ENCODE data around the gene NXNL2. TPM values are rescaled to one million over a fixed set of nuclear protein-coding genes. Genes with fewer than 3 reads are reported as not detected.
A peak's percentile ranks its signal among the peaks of the same experiment; 100 is the strongest.

The NXNL2 gene
- total and polyA plus RNA-seq, 2 experiments from 2014 or later: 3.4 to 5.1 TPM

- H3K27ac Mint-ChIP-seq: no peak overlapping the region
- no peak overlapping the region for H3K4me3 Mint-ChIP-seq
- Histone ChIP-seq H3K27ac (ENCODE audit: low read depth) (0 out of 2 replicates have a peak overlapping the region, but pooled peaks have one; percentile 33), H3K4me2 (no peak overlapping the region; the same call in 1 of the 2 replicates), H2AFZ (peak overlapping the region; percentile 14; the same call in 1 of the 2 replicates), H3K27me3 (ENCODE audit: insufficient read depth) (no peaks in the 10 kb centered on the region), H3K9me2 (ENCODE audit: insufficient read depth) (no peaks in the 10 kb centered on the region), H3K79me2 (replicated peaks; ENCODE audit: insufficient read depth) (no peaks in the 10 kb centered on the region), H3F3A (replicated peaks; ENCODE audit: low read depth) (peaks cover 3% of the 10 kb centered on the region; the same call in 1 of the 2 replicates), H4K20me1 (replicated peaks; ENCODE audit: insufficient read depth) (no peaks in the 10 kb centered on the region), H3K4me3 (no peak overlapping the region), H3K36me3 (ENCODE audit: insufficient read depth) (no peaks in the 10 kb centered on the region; the same call in 1 of the 2 replicates), H3K4me1 (ENCODE audit: insufficient read depth) (peaks cover 10% of the 10 kb centered on the region)
- ATAC-seq (no peak), DNase-seq (ENCODE audit: low spot score) (no peak)
- H3K9me3 Mint-ChIP-seq: peaks cover 19% of the 10 kb centered on the region
- TF ChIP-seq CTCF (conservative IDR thresholded peaks at IDR 0.05; ENCODE audit: low read depth in 2 of 2) (no peak), REST (IDR thresholded peaks at IDR 0.05; ENCODE audit: unreplicated experiment) (no peak), JUNB (IDR thresholded peaks at IDR 0.05; ENCODE audit: unreplicated experiment) (no peak), STAT1 (IDR thresholded peaks at IDR 0.05; ENCODE audit: unreplicated experiment) (no peak), ETS1 (IDR thresholded peaks at IDR 0.05) (no peak), POLR2AphosphoS5 (IDR thresholded peaks at IDR 0.05; ENCODE audit: low read depth) (no peak), EZH2 (IDR thresholded peaks at IDR 0.05; ENCODE audit: low read depth, unreplicated experiment) (no peak)
- peaks cover 8% of the 10 kb centered on the region for H3K36me3 Mint-ChIP-seq (ENCODE audit: low read depth)
- H3K4me1 Mint-ChIP-seq: peaks cover 24% of the 10 kb centered on the region
- H3K27me3 Mint-ChIP-seq (ENCODE audit: insufficient read depth, low read depth, poor library complexity): peaks cover 12% of the 10 kb centered on the region
These were observed 23.1 kb upstream of the NXNL2 start for GRCh38 chr9:88511906-88512305.

GRCh38 chr9:88514247-88514646 is 20.7 kb upstream of the NXNL2 start:
- no peaks in the 10 kb centered on the region; the same call in 1 of the 2 replicates for H3K9me2 ChIP-seq (ENCODE audit: insufficient read depth)
- no peaks in the 10 kb centered on the region for H4K20me1 ChIP-seq (replicated peaks; ENCODE audit: insufficient read depth)
- no peaks in the 10 kb centered on the region; the same call in 1 of the 2 replicates for H3K36me3 ChIP-seq (ENCODE audit: insufficient read depth)
- H3K4me1 ChIP-seq (ENCODE audit: insufficient read depth): peaks cover 13% of the 10 kb centered on the region
- H3K79me2 ChIP-seq (replicated peaks; ENCODE audit: insufficient read depth): no peaks in the 10 kb centered on the region
- H3K4me3 Mint-ChIP-seq: no peak overlapping the region
- peaks cover 3% of the 10 kb centered on the region; the same call in 1 of the 2 replicates for H3F3A ChIP-seq (replicated peaks; ENCODE audit: low read depth)
- ATAC-seq (peak; percentile 24; the same call in 1 of the 3 replicates), DNase-seq (ENCODE audit: low spot score) (no peak)
- H3K27me3 ChIP-seq (ENCODE audit: insufficient read depth): no peaks in the 10 kb centered on the region
- H3K4me1 Mint-ChIP-seq: peaks cover 24% of the 10 kb centered on the region
- no peak overlapping the region for H3K4me2 ChIP-seq
- no peak overlapping the region for H3K4me3 ChIP-seq
- H3K27ac Mint-ChIP-seq: peak overlapping the region; percentile 85
- H3K27ac ChIP-seq (ENCODE audit: low read depth): no peak overlapping the region
- H2AFZ ChIP-seq: no peak overlapping the region
- peaks cover 7% of the 10 kb centered on the region; the same call in 2 of the 3 replicates for H3K9me3 Mint-ChIP-seq
- H3K27me3 Mint-ChIP-seq (ENCODE audit: insufficient read depth, low read depth, poor library complexity): peaks cover 7% of the 10 kb centered on the region
- H3K36me3 Mint-ChIP-seq (ENCODE audit: low read depth): no peaks in the 10 kb centered on the region; the same call in 2 of the 3 replicates
- TF ChIP-seq NANOG (IDR thresholded peaks at IDR 0.05; ENCODE audit: borderline replicate concordance) (no peak), ZNF462 (CRISPR knock-in tag; IDR thresholded peaks at IDR 0.05) (no peak), EZH2 (IDR thresholded peaks at IDR 0.05; ENCODE audit: low read depth, unreplicated experiment) (no peak)
